ENCODE measurements around the gene ARHGAP35.
A peak's percentile ranks its signal among the peaks of the same experiment; 100 is the strongest.

The ARHGAP35 gene

DNA sequence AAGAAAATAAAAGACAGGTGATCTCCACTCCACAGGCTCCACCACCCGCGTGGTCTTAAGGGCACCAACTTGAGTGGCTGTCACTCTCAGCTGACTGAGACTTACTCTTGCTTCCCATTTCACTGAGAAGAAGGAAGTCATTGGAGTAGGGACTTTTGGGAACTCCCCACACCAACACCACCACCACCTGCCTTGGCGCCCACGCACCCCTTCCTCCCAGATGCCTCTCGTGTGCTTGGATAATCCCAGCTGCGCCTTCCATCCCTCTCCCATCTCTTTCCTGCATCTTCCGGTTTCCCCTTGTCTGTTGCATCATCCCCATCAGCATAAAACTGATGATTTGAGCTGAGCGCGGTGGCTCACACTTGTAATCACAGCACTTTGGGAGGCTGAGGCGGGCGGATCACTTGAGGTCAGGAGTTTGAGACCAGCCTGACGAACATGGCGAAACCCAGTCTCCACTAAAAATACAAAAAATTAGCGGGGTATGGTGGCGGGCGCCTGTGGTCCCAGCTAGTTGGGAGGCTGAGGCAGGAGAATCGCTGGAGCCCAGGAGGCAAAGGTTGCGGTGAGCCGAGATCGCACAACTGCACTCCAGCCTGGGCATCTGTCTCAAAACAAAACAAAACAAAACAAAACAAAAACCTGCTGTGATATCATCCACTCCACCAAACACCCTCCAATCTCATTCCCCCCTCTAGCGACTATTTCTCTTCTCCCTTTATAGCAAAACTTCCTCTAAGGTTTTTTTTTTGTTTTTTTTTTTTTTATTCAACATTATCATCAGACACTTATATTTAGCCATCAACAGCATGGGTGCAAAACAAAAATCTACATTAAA lies 35.7 kb upstream of the ARHGAP35 start:
- no peak overlapping the region for H3K27ac ChIP-seq (ENCODE audit: insufficient read depth, low read length, poor library complexity, severe bottlenecking)
- no peak for DNase-seq
- no peaks in the 10 kb centered on the region for H3K36me3 ChIP-seq (ENCODE audit: control insufficient read depth, insufficient read depth, low read length)
- H3K27me3 ChIP-seq (replicated peaks; ENCODE audit: control insufficient read depth, insufficient read depth, low read length, poor library complexity, severe bottlenecking) = no peaks in the 10 kb centered on the region
- no peaks in the 10 kb centered on the region for H3K9me3 ChIP-seq (ENCODE audit: control insufficient read depth, low read length)
- H3K4me3 ChIP-seq (ENCODE audit: insufficient read depth, low read depth, low read length, poor library complexity, severe bottlenecking) = no peak overlapping the region
- peaks cover 22% of the 10 kb centered on the region for H3K4me1 ChIP-seq (ENCODE audit: control insufficient read depth, insufficient read depth, low read length, poor library complexity, severe bottlenecking)

GRCh38 chr19:46825731-46826055 lies 35.1 kb upstream of the ARHGAP35 start:
- DNase-seq = no peak
- Histone ChIP-seq H3K27ac (ENCODE audit: insufficient read depth, low read length, poor library complexity, severe bottlenecking) (no peak overlapping the region), H3K9me3 (ENCODE audit: control insufficient read depth, low read length) (no peaks in the 10 kb centered on the region), H3K36me3 (ENCODE audit: control insufficient read depth, insufficient read depth, low read length) (no peaks in the 10 kb centered on the region), H3K4me1 (ENCODE audit: control insufficient read depth, insufficient read depth, low read length, poor library complexity, severe bottlenecking) (peaks cover 16% of the 10 kb centered on the region), H3K4me3 (ENCODE audit: insufficient read depth, low read depth, low read length, poor library complexity, severe bottlenecking) (no peak overlapping the region), H3K27me3 (replicated peaks; ENCODE audit: control insufficient read depth, insufficient read depth, low read length, poor library complexity, severe bottlenecking) (no peaks in the 10 kb centered on the region)

DNA sequence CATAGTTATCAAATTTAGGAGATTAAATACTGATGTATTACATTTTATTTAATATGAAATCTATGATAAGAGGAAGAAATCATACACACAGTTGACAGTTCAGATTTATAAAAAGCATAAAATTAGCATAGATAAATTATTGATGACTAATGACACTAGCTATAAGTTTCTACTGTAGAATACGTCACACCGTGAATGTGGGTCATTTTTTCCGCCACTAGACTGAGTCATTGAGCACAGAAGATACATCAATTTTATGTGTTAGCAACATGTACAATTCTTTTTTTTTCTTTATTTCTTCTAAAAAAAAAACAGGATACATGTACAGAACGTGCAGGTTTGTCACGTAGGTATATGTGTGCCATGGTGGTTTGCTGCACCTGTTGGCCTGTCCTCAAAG lies 32.3 kb upstream of the ARHGAP35 start:
- Histone ChIP-seq H3K36me3 (ENCODE audit: control insufficient read depth, insufficient read depth, low read length) (no peaks in the 10 kb centered on the region), H3K4me3 (ENCODE audit: insufficient read depth, low read depth, low read length, poor library complexity, severe bottlenecking) (no peak overlapping the region), H3K27me3 (replicated peaks; ENCODE audit: control insufficient read depth, insufficient read depth, low read length, poor library complexity, severe bottlenecking) (no peaks in the 10 kb centered on the region), H3K4me1 (ENCODE audit: control insufficient read depth, insufficient read depth, low read length, poor library complexity, severe bottlenecking) (no peaks in the 10 kb centered on the region), H3K27ac (ENCODE audit: insufficient read depth, low read length, poor library complexity, severe bottlenecking) (no peak overlapping the region), H3K9me3 (ENCODE audit: control insufficient read depth, low read length) (no peaks in the 10 kb centered on the region)
- DNase-seq = no peak

DNA sequence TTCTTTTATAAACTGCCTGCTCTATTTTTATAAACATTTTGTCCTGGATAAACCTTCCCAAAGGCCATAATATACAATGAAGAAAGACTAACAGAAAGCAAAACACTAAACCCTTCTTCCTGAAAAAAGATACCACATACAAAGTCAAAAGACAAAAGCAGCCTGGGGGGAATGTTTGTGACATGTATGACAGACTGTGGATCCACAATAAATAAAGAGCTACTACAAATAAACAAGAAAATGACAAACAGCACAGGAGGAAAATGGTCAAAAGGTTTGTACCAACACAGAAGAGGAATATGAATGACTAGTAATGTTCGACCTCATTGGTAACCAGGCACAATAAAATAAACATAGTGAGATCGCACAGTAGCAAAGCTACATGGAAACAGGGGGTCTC lies 29.9 kb upstream of the ARHGAP35 start:
- H3K27me3 ChIP-seq (replicated peaks; ENCODE audit: control insufficient read depth, insufficient read depth, low read length, poor library complexity, severe bottlenecking) = no peaks in the 10 kb centered on the region
- DNase-seq = no peak
- no peaks in the 10 kb centered on the region for H3K4me1 ChIP-seq (ENCODE audit: control insufficient read depth, insufficient read depth, low read length, poor library complexity, severe bottlenecking)
- H3K36me3 ChIP-seq (ENCODE audit: control insufficient read depth, insufficient read depth, low read length) = no peaks in the 10 kb centered on the region
- no peak overlapping the region for H3K4me3 ChIP-seq (ENCODE audit: insufficient read depth, low read depth, low read length, poor library complexity, severe bottlenecking)
- H3K27ac ChIP-seq (ENCODE audit: insufficient read depth, low read length, poor library complexity, severe bottlenecking) = no peak overlapping the region
- no peaks in the 10 kb centered on the region for H3K9me3 ChIP-seq (ENCODE audit: control insufficient read depth, low read length)

GRCh38 chr19:46834121-46834520 lies 26.7 kb upstream of the ARHGAP35 start:
- Histone ChIP-seq H3K4me3 (ENCODE audit: insufficient read depth, low read depth, low read length, poor library complexity, severe bottlenecking) (no peak overlapping the region), H3K36me3 (ENCODE audit: control insufficient read depth, insufficient read depth, low read length) (peaks cover 6% of the 10 kb centered on the region), H3K4me1 (ENCODE audit: control insufficient read depth, insufficient read depth, low read length, poor library complexity, severe bottlenecking) (no peaks in the 10 kb centered on the region), H3K27ac (ENCODE audit: insufficient read depth, low read length, poor library complexity, severe bottlenecking) (no peak overlapping the region), H3K27me3 (replicated peaks; ENCODE audit: control insufficient read depth, insufficient read depth, low read length, poor library complexity, severe bottlenecking) (no peaks in the 10 kb centered on the region), H3K9me3 (ENCODE audit: control insufficient read depth, low read length) (no peaks in the 10 kb centered on the region)
- no peak for DNase-seq

DNA sequence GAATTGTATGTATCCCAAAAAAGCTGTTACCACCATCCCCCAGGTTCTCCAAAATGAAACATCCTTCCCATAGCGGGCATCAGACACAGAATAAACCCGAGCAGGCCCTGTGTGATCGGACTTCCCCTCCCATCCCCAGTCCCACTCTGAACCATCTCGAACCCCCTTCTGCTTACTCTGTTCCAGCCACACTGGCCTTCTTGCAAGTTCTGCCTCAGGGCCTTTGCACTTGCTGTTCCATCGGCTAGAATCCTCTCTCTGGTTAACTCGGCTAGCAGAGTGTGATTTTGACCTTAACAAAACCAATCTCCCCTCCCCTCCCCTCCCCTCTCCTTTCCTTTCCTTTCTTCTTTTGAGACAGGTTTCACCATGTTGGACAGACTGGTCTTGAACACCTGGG lies 25.8 kb upstream of the ARHGAP35 start:
- DNase-seq = no peak
- Histone ChIP-seq H3K27me3 (replicated peaks; ENCODE audit: control insufficient read depth, insufficient read depth, low read length, poor library complexity, severe bottlenecking) (no peaks in the 10 kb centered on the region), H3K9me3 (ENCODE audit: control insufficient read depth, low read length) (no peaks in the 10 kb centered on the region), H3K36me3 (ENCODE audit: control insufficient read depth, insufficient read depth, low read length) (peaks cover 13% of the 10 kb centered on the region), H3K4me1 (ENCODE audit: control insufficient read depth, insufficient read depth, low read length, poor library complexity, severe bottlenecking) (no peaks in the 10 kb centered on the region), H3K4me3 (ENCODE audit: insufficient read depth, low read depth, low read length, poor library complexity, severe bottlenecking) (no peak overlapping the region), H3K27ac (ENCODE audit: insufficient read depth, low read length, poor library complexity, severe bottlenecking) (no peak overlapping the region)

GRCh38 chr19:46838160-46838559 lies 22.6 kb upstream of the ARHGAP35 start:
- H3K27me3 ChIP-seq (replicated peaks; ENCODE audit: control insufficient read depth, insufficient read depth, low read length, poor library complexity, severe bottlenecking) = no peaks in the 10 kb centered on the region
- no peak for DNase-seq
- no peak overlapping the region for H3K4me3 ChIP-seq (ENCODE audit: insufficient read depth, low read depth, low read length, poor library complexity, severe bottlenecking)
- H3K4me1 ChIP-seq (ENCODE audit: control insufficient read depth, insufficient read depth, low read length, poor library complexity, severe bottlenecking) = no peaks in the 10 kb centered on the region
- H3K36me3 ChIP-seq (ENCODE audit: control insufficient read depth, insufficient read depth, low read length) = peaks cover 19% of the 10 kb centered on the region
- no peaks in the 10 kb centered on the region for H3K9me3 ChIP-seq (ENCODE audit: control insufficient read depth, low read length)
- no peak overlapping the region for H3K27ac ChIP-seq (ENCODE audit: insufficient read depth, low read length, poor library complexity, severe bottlenecking)

GRCh38 chr19:46839752-46840497 lies 20.9 kb upstream of the ARHGAP35 start:
- Histone ChIP-seq H3K4me1 (ENCODE audit: control insufficient read depth, insufficient read depth, low read length, poor library complexity, severe bottlenecking) (no peaks in the 10 kb centered on the region), H3K27me3 (replicated peaks; ENCODE audit: control insufficient read depth, insufficient read depth, low read length, poor library complexity, severe bottlenecking) (no peaks in the 10 kb centered on the region), H3K9me3 (ENCODE audit: control insufficient read depth, low read length) (no peaks in the 10 kb centered on the region), H3K4me3 (ENCODE audit: insufficient read depth, low read depth, low read length, poor library complexity, severe bottlenecking) (no peak overlapping the region), H3K27ac (ENCODE audit: insufficient read depth, low read length, poor library complexity, severe bottlenecking) (no peak overlapping the region), H3K36me3 (ENCODE audit: control insufficient read depth, insufficient read depth, low read length) (peaks cover 31% of the 10 kb centered on the region)
- no peak for DNase-seq

DNA sequence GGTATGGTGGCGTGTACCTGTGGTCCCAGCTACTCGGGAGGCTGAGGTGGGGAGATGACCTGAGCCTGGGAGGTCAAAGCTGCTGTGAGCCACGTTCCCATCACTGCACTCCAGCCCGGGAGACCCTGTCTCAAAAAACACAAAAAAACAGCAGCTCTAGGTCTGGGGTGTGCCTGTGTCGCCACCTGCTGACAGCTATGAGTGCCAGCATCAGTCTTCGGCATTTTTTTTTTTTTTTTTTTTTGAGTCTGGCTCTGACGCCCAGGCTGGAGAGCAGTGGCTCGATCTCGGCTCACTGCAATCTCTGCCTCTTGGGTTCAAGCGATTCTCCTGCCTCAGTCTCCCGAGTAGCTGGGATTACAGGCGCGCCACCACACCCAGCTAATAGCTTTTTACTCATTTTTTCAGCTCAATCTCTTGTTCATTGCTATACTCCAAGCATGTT lies 20.3 kb upstream of the ARHGAP35 start:
- peaks cover 31% of the 10 kb centered on the region for H3K36me3 ChIP-seq (ENCODE audit: control insufficient read depth, insufficient read depth, low read length)
- no peak overlapping the region for H3K27ac ChIP-seq (ENCODE audit: insufficient read depth, low read length, poor library complexity, severe bottlenecking)
- DNase-seq = peak in 2 of 3 donors; percentile 17 to 33

GRCh38 chr19:46841458-46842083 lies 19.2 kb upstream of the ARHGAP35 start:
- Histone ChIP-seq H3K4me3 (ENCODE audit: insufficient read depth, low read depth, low read length, poor library complexity, severe bottlenecking) (no peak overlapping the region), H3K27me3 (replicated peaks; ENCODE audit: control insufficient read depth, insufficient read depth, low read length, poor library complexity, severe bottlenecking) (no peaks in the 10 kb centered on the region), H3K9me3 (ENCODE audit: control insufficient read depth, low read length) (no peaks in the 10 kb centered on the region), H3K36me3 (ENCODE audit: control insufficient read depth, insufficient read depth, low read length) (peaks cover 31% of the 10 kb centered on the region), H3K4me1 (ENCODE audit: control insufficient read depth, insufficient read depth, low read length, poor library complexity, severe bottlenecking) (no peaks in the 10 kb centered on the region), H3K27ac (ENCODE audit: insufficient read depth, low read length, poor library complexity, severe bottlenecking) (no peak overlapping the region)
- no peak for DNase-seq

More for the DNA sequence above, 20.3 kb upstream of the ARHGAP35 start:
- Histone ChIP-seq H3K4me3 (ENCODE audit: insufficient read depth, low read depth, low read length, poor library complexity, severe bottlenecking) (no peak overlapping the region), H3K9me3 (ENCODE audit: control insufficient read depth, low read length) (no peaks in the 10 kb centered on the region), H3K27me3 (replicated peaks; ENCODE audit: control insufficient read depth, insufficient read depth, low read length, poor library complexity, severe bottlenecking) (no peaks in the 10 kb centered on the region), H3K4me1 (ENCODE audit: control insufficient read depth, insufficient read depth, low read length, poor library complexity, severe bottlenecking) (no peaks in the 10 kb centered on the region)
